IMR-90 (cell line): ENCODE measurements around the gene FSD1. TPM values are rescaled to one million over a fixed set of nuclear protein-coding genes. Genes with fewer than 3 reads are reported as not detected.
A peak's percentile ranks its signal among the peaks of the same experiment; 100 is the strongest.

ENCODE experiments used
- ATAC-seq: fragments of 200-7000 bp; cut with Tn5 transposase; 2 replicates; pipeline ENCODE4 v1.9.1; 2020; ENCODE audit warnings: low read depth, mild to moderate bottlenecking, moderate library complexity
- BruUV-seq: library from RNA; stranded (reverse); fragments of 400-500 nt; replicated peaks from 2 replicates; lab custom pipeline; 2021; lab: Mats Ljungman, UMichigan
- CTCF ChIA-PET: fragments of 300-600 bp; formaldehyde crosslinking; extraction: SDS; loops from one replicate; lab custom pipeline; 2021; ENCODE audit warnings: antibody characterized with exemption; lab: Yijun Ruan, JAX
- POLR2A ChIA-PET: fragments of 300-600 bp; sonication (Branson Sonifier 250); formaldehyde crosslinking; loops from one replicate; lab custom pipeline; 2022; ENCODE audit warnings: antibody characterized with exemption; ENCODE audit not compliant: unreplicated experiment; lab: Charles Lee
- DNase-seq: peaks from one replicate; pipeline ENCODE4 v3.0.0; 2013
- H2AFZ ChIP-seq: replicated peaks from 2 replicates; pipeline ENCODE3; 2013; ENCODE audit warnings: low read length, mild to moderate bottlenecking; ENCODE audit not compliant: poor library complexity
- H2AK5ac ChIP-seq: 2 replicates; pipeline ENCODE4 v1.6.1; 2013; ENCODE audit warnings: low read depth, low read length, inconsistent platforms
- H2AK9ac ChIP-seq: replicated peaks from 2 replicates; pipeline ENCODE3; 2013; ENCODE audit warnings: mild to moderate bottlenecking, low read depth, low read length, moderate library complexity; ENCODE audit not compliant: poor library complexity
- H2BK120ac ChIP-seq: 2 replicates; pipeline ENCODE4 v1.6.1; 2013; ENCODE audit warnings: low read depth, low read length, inconsistent platforms
- H2BK15ac ChIP-seq: 3 replicates; pipeline ENCODE4 v1.6.1; 2013; ENCODE audit warnings: low read depth, low read length, inconsistent platforms
- H2BK20ac ChIP-seq: 2 replicates; pipeline ENCODE4 v1.6.1; 2013; ENCODE audit warnings: low read depth, mild to moderate bottlenecking, inconsistent platforms, low read length, moderate library complexity
- H2BK5ac ChIP-seq: 2 replicates; pipeline ENCODE4 v1.6.1; 2013; ENCODE audit warnings: mild to moderate bottlenecking, low read depth, low read length, inconsistent platforms; ENCODE audit not compliant: poor library complexity, severe bottlenecking
- H3K14ac ChIP-seq: replicated peaks from 2 replicates; pipeline ENCODE4 v1.6.1; 2013; ENCODE audit warnings: low read depth, low read length, inconsistent platforms
- H3K18ac ChIP-seq: 2 replicates; pipeline ENCODE4 v1.6.1; 2013; ENCODE audit warnings: low read depth, low read length, control low read depth
- H3K23ac ChIP-seq: 2 replicates; pipeline ENCODE4 v1.6.1; 2013; ENCODE audit warnings: low read depth, low read length, inconsistent platforms
- H3K27ac ChIP-seq: 2 replicates; pipeline ENCODE4 v1.5.1; 2013; ENCODE audit warnings: mild to moderate bottlenecking, control low read depth, low read length; ENCODE audit not compliant: insufficient read depth
- H3K27me3 ChIP-seq: 2 replicates; pipeline ENCODE4 v1.6.1; 2013; ENCODE audit warnings: low read length; ENCODE audit not compliant: control insufficient read depth, insufficient read depth
- H3K36me3 ChIP-seq: 2 replicates; pipeline ENCODE4 v1.6.1; 2013; ENCODE audit warnings: low read length, mixed read lengths; ENCODE audit not compliant: control insufficient read depth, insufficient read depth
- H3K4ac ChIP-seq: 2 replicates; pipeline ENCODE4 v1.6.1; 2013; ENCODE audit warnings: low read depth, low read length, inconsistent platforms
- H3K4me1 ChIP-seq: 2 replicates; pipeline ENCODE4 v1.6.1; 2013; ENCODE audit warnings: low read length, mixed read lengths; ENCODE audit not compliant: control insufficient read depth, insufficient read depth
- H3K4me2 ChIP-seq: 2 replicates; pipeline ENCODE4 v1.6.1; 2013; ENCODE audit warnings: low read depth, mild to moderate bottlenecking, control low read depth, low read length, moderate library complexity
- H3K4me3 ChIP-seq: 2 replicates; pipeline ENCODE4 v1.5.1; 2013; ENCODE audit warnings: low read depth, mild to moderate bottlenecking, control low read depth, low read length, moderate library complexity; ENCODE audit not compliant: insufficient read depth
- H3K56ac ChIP-seq: 2 replicates; pipeline ENCODE4 v1.6.1; 2013; ENCODE audit warnings: low read length, inconsistent platforms; ENCODE audit not compliant: insufficient read depth; ENCODE audit errors: extremely low read depth
- H3K79me1 ChIP-seq, 2 experiments: 2 replicates each; pipeline ENCODE4 v1.6.1; 2013; ENCODE audit warnings: low read length in 2 of 2, inconsistent platforms in 1 of 2, low read depth in 1 of 2
- H3K9ac ChIP-seq: 2 replicates; pipeline ENCODE4 v1.6.1; 2013; ENCODE audit warnings: low read depth, low read length, control low read depth
- H3K9me1 ChIP-seq: 2 replicates; pipeline ENCODE4 v1.6.1; 2013; ENCODE audit warnings: low read length, inconsistent platforms; ENCODE audit not compliant: insufficient read depth
- H3K9me3 ChIP-seq: 2 replicates; pipeline ENCODE4 v1.6.1; 2013; ENCODE audit warnings: low read length; ENCODE audit not compliant: control insufficient read depth, insufficient read depth
- H4K20me1 ChIP-seq: 2 replicates; pipeline ENCODE4 v1.6.1; 2013; ENCODE audit warnings: low read length, inconsistent platforms; ENCODE audit not compliant: insufficient read depth
- H4K5ac ChIP-seq: 2 replicates; pipeline ENCODE4 v1.6.1; 2013; ENCODE audit warnings: mild to moderate bottlenecking, low read depth, low read length, control low read depth
- H4K8ac ChIP-seq, 2 experiments: 2 replicates each; pipeline ENCODE4 v1.6.1; 2013; ENCODE audit warnings: low read depth in 2 of 2, low read length in 2 of 2, control low read depth in 1 of 2, inconsistent platforms in 1 of 2
- H4K91ac ChIP-seq: 2 replicates; pipeline ENCODE4 v1.6.1; 2013; ENCODE audit warnings: low read depth, low read length, inconsistent platforms; ENCODE audit not compliant: insufficient read depth
- BHLHE40 ChIP-seq: fragments of 150-350 bp; IDR thresholded peaks from 2 replicates; pipeline ENCODE4 v1.6.1; 2016; ENCODE audit warnings: mild to moderate bottlenecking, low read depth, low read length
- CEBPB ChIP-seq: IDR thresholded peaks from 2 replicates; pipeline ENCODE4 v1.6.1; 2012; ENCODE audit warnings: low read depth, low read length, improper control_type of control experiment
- CHD1 ChIP-seq: IDR thresholded peaks from 2 replicates; pipeline ENCODE4 v1.6.1; 2012; ENCODE audit warnings: low read depth, low read length, improper control_type of control experiment
- CTCF ChIP-seq: conservative IDR thresholded peaks from 2 replicates; pipeline ENCODE4 v1.5.1; 2012; ENCODE audit warnings: mild to moderate bottlenecking, low read depth, low read length, improper control_type of control experiment
- FOS ChIP-seq: fragments of 150-350 bp; IDR thresholded peaks from 2 replicates; pipeline ENCODE4 v1.6.1; 2016; ENCODE audit warnings: low read depth, low read length
- NFE2L2 ChIP-seq: fragments of 150-350 bp; IDR thresholded peaks from 2 replicates; pipeline ENCODE4 v1.6.1; 2016; ENCODE audit warnings: low read depth, mild to moderate bottlenecking, low read length
- POLR2A ChIP-seq: IDR thresholded peaks from 2 replicates; pipeline ENCODE4 v1.6.1; 2012; ENCODE audit warnings: mild to moderate bottlenecking, low read depth, low read length
- RFX5 ChIP-seq: IDR thresholded peaks from 2 replicates; pipeline ENCODE4 v1.8.0; 2012; ENCODE audit warnings: low read depth, mild to moderate bottlenecking, low read length, moderate library complexity
- WGBS, 2 experiments: methylation state at CpG; one replicate each; pipeline versions ENCODE4 v1.1.5 to v1.1.7; 2013; ENCODE audit warnings: missing lambda C conversion rate in 2 of 2; ENCODE audit not compliant: insufficient read length in 1 of 2; ENCODE audit errors: extremely low coverage in 2 of 2; 5-methylcytosine and 5-hydroxymethylcytosine counted together
- dilution Hi-C: fragments of 300-500 bp; cut with HindIII; formaldehyde crosslinking; loops from one replicate; pipeline ENCODE4 v1.14.3; 2018; ENCODE audit warnings: low sequenced_read_pairs; ENCODE audit not compliant: unreplicated experiment
- in situ Hi-C: fragments of 300-500 bp; cut with MboI; formaldehyde crosslinking; loops from 3 replicates; pipeline ENCODE4 v1.14.3; 2019; ENCODE audit warnings: low sequenced_read_pairs, inconsistent platforms, mixed read lengths
- intact Hi-C: fragments of 100-400 bp; cut with micrococcal nuclease; formaldehyde crosslinking; loops from 2 replicates; pipeline ENCODE4 v1.10.0; 2022
- polyA plus RNA-seq, 3 experiments: library from polyadenylated mRNA; depleted of rRNA; stranded (reverse); fragments of >200 nt; gene quantifications; 2 replicates each; pipeline ENCODE4 v1.2.3, GENCODE V29; 2012; ENCODE audit warnings: low replicate concordance in 1 of 3
- total RNA-seq: library from RNA; depleted of rRNA; stranded (reverse); fragments of >200 nt; gene quantifications from 2 replicates; pipeline ENCODE4 v1.2.3, GENCODE V29; 2012

The FSD1 gene
- total and polyA plus RNA-seq, 2 of the 4 experiments (the other 2 are of a cell fraction): 17.4 to 24.4 TPM

DNA sequence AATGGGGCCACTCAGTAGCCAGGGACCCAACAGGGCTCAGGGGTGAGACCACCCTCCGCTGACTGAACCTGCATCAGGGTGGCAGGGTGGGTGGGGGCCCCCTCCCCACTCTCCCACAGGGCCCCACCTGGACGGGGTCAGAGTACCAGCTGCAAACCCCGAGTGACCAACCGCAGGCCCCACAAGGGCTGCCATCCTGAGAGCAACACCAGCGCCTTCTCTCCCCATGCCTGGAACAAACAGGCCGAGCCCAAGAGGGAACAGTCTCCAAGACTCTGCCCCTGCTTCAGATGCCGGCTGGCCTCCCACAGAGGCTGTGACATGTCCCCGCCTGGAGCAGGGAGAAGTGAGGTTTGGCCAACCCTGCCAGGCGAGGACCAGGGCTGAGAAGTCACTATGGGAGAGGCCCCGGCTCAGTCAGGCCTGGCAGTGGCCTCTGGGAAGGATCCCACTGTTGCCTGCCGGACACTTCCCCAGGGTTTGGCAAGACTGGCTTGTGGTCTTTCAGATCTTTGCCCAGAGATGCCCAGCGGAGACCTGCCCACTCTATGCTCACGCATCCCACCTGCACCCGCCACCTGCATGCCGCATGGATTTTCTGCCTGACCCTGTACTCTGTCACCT is 66.1 kb downstream of the FSD1 start:
- Histone ChIP-seq H3K4me3 (no peak overlapping the region), H3K36me3 (peaks cover 19% of the 10 kb centered on the region), H3K9me1 (peaks cover 29% of the 10 kb centered on the region), H4K5ac (no peak overlapping the region), H2AK5ac (no peak overlapping the region), H4K20me1 (peaks cover 52% of the 10 kb centered on the region), H4K91ac (no peak overlapping the region), H3K9ac (no peak overlapping the region), H2BK15ac (no peak overlapping the region), H3K79me1 (peaks cover 21 to 96% of the 10 kb centered on the region in 2 experiments; a peak in 3 of 4 replicates), H3K56ac (no peak overlapping the region), H2BK20ac (no peak overlapping the region), H3K14ac (no peak overlapping the region; the same call in 1 of the 2 replicates), H3K27me3 (no peaks in the 10 kb centered on the region), H3K4me2 (no peak overlapping the region), H3K18ac (no peak overlapping the region), H2AK9ac (peak overlapping the region; percentile 79), H3K23ac (no peak overlapping the region), H2BK5ac (no peak overlapping the region), H4K8ac (peak overlapping the region in 1 of 2 experiments; percentile 27; a peak in 1 of 4 replicates), H3K4me1 (peaks cover 44% of the 10 kb centered on the region), H3K4ac (no peak overlapping the region), H3K9me3 (no peaks in the 10 kb centered on the region), H2AFZ (no peak overlapping the region), H2BK120ac (no peak overlapping the region), H3K27ac (no peak overlapping the region)
- in situ Hi-C loops: no loop called here
- dilution Hi-C loops: no loop called here
- intact Hi-C loops: no loop called here
- TF ChIP-seq POLR2A (no peak), CTCF (no peak), FOS (no peak), RFX5 (no peak), BHLHE40 (no peak), CEBPB (no peak), CHD1 (no peak), NFE2L2 (no peak)
- no peak for ATAC-seq
- POLR2A ChIA-PET: no interaction called here
- no peak for DNase-seq
- BruUV-seq: no TSS peak
- 100% methylated on average over 6 of the region's 15 CpGs; no CpG with 5 or more reads in 1 of the 2 experiments for WGBS, 2 experiments
- CTCF ChIA-PET: no interaction called here
